ENCODE data around the gene FBXL15.

Gene FBXL15

DNA sequence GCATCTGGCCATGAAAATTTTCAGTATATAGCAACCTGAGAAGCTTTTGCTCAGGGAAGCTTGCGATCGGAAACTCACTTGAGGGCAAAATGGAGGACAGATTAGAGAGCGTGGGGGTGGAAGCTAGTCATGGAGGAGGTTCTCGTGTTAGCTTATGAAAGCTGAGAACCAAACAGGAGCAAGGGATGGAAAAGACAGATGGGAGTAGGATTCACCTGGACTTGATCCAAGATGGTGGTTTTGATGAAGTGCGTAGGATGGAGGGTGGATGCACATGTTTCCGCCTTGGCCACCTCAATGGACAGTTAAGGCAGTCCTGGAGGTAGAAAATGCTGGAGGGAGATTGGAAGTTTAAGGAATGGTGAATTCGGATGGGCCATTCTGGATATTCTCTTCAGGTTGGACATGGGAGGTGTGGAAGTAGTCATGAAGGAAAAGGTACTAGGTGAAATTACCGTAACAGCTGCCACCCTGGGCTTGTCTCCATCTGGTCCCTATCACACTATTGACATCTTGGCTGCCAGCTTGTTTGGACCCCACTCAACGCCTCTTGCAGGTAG is 37.0 kb downstream of the FBXL15 start:
- DNase-seq: no peak

DNA sequence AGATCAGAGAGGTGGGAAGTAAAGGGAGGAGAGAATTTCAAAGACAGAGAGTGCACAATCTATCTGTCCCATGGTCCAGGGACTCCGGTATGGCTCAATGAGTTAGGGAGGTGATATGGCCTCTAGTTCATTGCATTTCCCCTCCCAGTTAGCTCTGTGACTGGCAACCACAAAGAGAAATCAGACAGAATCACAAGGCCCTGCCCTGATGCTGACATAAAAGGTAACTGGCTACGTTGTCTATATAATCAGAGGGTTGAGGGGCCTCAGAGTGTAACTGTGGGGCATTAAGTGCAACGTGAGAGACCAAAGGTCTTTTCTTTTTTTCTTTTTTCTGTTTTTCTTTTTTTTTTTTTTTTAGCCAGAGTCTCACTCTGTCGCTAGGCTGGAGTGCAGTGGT is 38.0 kb downstream of the FBXL15 start:
- no peak for DNase-seq

DNA sequence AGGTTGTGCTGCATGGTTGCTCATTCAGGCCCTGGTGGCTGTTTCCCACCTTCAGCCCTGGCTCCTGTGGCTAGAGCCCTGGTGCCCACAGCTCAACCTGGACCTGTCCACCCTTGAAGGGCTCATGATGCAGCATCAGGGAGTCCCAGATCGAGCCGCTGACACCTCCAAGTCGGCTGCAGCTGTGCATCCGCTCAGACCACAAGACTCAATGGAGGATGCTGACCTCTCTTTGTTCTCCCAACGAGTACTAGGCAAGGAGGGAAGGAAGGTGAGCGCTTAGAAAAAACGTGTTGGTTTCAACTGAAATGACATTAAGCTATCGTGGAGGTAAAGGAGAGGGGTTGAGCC is 40.2 kb downstream of the FBXL15 start:
- DNase-seq: no peak

DNA sequence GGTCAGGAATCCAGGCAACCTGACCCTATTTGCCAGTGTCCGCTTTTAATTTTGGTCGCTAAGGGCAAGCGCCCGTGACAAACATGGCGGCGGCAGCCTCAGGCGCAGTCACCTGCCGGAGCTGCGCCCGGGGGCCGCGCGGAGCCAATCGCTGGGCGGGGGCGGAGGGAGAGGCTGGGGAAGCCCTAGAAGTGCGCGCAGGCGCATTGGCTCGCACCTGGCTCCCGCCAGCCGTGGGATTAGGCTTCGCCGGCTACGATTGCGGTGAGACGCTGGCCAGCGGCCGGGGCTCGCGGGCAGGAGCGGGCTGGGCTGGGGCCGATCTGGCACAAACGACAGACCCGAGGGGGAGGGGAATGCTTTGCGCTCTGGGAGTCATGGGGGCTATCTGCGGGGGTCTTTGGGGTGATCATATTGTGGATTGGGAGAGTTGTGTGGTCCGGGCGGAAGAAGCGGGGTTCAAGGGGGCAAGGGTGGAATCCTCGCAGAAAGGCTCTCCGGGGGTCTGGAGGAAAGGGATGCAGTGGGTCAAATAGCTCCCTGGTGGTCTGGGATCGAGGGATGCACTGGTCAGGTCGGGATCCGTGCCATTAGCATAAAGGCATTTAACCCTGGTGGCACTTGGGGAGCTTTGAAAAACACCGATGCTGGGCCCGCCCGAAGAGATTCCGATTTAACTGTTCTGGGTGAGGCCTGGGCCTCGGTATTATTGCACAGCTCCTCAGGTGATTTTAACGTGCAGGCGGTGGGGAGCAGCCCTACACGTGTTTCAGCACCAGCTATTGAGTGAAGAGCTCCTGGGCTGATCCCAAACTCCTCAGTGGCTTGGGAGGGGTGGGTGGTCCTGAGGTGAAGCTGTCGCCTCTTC is 40.8 kb downstream of the FBXL15 start:
- peak; percentile 87 for DNase-seq

GRCh38 chr10:102462512-102463054 is 41.9 kb downstream of the FBXL15 start:
- DNase-seq: no peak

DNA sequence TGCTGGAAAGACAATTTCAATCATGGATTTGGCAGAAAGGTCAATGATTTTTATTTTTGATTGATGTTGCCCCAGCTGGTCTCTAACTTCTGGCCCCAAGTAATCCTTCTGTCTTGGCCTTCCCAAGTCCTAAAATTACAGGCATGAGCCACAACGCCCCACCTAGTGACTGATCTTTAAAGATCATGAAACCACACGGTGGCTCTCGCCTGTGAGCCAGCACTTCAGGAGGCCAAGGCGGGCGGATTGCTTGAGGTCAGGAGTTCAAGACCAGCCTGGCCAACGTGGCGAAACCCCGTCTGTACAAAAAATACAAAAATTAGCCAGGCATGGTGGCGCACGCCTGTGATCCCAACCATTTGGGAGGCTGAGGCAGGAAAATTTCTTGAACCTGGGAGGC is 43.3 kb downstream of the FBXL15 start:
- DNase-seq: no peak

GRCh38 chr10:102465466-102465865 is 44.8 kb downstream of the FBXL15 start:
- no peak for DNase-seq

DNA sequence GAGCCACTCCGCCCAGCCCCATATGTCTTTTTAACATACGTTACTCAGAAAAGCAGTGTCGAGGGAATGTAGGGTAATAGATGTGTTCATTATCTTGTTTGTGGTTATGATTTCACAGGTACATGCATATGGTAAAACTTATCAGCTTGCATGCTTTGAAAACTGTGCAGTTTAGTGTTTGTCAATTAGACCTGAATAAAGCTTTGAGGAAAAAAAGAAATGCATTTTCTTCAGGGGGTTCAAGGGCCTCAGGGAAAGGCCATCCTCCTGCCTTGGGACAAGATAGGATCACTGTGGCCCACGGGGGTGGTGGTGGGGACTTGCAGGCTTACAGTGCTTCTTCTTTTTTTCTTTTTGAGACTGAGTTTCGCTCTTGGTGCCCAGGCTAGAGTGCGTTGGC is 46.7 kb downstream of the FBXL15 start:
- no peak for DNase-seq

- DNase-seq: no peak
Measured at GRCh38 chr10:102467971-102468438, 47.4 kb downstream of the FBXL15 start.

DNA sequence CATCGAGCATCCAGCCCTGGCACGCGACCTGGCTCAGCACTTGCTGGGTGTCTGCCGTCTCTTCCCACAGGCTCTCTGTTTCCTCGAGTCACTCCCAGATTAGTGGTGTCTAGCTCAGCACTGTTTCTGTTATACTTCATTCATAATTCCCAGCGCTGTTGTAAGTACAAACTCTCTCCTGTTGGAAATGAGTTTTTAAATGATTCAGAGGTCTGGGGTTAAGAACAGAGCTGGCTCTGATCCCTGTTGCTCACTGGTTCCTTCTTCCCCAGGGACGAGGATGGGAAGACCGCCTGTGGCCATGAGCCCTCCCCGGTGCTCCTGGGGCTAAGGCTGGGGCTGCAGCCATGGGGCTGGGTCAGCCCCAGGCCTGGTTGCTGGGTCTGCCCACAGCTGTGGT is 48.0 kb downstream of the FBXL15 start:
- DNase-seq: no peak

DNA sequence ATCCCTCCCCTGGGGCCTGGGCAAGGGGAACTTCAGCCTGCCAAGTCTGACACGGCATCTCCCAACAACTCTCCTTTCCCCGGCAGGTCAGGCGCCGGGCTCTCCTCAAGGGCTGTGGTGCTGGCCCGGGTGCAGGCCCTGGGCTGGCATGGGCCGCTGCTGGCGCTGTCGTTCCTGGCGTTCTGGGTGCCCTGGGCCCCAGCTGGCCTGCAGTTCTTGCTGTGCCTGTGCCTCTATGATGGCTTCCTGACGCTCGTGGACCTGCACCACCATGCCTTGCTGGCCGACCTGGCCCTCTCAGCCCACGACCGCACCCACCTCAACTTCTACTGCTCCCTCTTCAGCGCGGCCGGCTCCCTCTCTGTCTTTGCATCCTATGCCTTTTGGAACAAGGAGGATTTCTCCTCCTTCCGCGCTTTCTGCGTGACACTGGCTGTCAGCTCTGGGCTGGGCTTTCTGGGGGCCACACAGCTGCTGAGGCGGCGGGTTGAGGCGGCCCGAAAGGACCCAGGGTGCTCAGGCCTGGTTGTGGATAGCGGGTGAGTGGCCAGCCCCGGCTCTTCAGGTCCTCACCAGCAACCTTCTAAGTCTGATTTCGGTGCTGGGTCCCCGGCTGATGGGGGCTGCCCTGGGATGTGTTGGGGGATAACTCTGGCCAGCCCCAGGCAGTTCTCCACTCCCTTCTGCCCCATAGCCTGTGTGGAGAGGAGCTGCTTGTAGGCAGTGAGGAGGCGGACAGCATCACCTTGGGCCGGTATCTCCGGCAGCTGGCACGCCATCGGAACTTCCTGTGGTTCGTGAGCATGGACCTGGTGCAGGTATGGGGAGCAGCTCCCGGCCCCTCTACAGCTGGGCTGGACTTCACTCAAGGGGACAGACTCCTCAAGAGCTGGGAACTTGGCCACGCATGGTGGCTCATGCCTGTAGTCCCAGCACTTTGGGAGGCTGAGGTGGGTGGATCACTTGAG is 50.2 kb downstream of the FBXL15 start:
- DNase-seq: no peak
